ENCODE data around the gene UBE2B.
"Not testable (repeated sequence)": the region's sequence is repeated elsewhere in the genome, so short reads cannot be mapped to it uniquely, and the experiment has no call there.

The UBE2B gene

DNA sequence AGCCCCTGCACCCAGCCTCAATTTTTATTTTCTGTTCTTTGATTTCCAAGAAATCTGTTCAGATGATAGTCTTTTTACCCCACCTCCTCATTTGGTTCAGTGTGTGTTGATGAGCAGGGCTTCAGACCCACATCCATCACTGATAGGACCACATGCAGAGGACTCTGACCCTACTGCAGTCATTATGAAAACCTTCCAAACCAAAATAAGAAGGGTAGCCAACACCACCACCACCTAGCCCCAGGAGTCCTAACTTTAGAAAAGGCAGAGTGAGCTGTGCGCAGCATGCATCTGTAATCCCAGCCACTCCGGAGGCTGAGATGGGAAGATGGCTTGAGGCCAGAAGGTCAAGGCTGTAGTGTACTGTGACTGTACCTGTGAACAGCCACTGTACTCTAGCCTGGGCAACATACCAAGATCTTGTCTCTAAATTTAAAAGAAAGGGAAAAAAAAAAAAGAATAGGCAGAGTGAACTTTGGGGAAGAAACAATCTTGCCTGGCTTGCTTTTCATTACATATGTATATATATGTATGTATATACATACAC, 27.3 kb downstream of the UBE2B start:
- DNase-seq (ENCODE audit: low read depth, low spot score) = no peak

DNA sequence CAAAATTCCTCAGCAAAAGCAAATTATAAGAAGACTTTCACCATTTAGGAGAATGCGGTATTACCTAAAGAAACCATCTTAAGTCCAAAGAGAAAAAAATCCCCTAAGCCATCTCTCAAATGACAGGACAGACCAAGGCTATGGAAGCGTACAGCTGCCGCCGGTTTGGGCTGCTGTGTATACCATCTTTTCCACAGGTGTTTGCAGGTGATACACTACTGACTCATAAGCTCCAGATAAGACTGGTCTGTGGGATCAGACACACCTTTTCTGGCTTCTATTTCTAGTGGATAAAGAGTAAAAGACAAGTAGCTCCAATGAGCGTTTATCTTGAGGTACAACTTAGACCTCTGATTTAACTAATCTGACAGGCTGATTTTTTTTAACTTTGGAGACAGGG, 32.6 kb downstream of the UBE2B start:
- DNase-seq (ENCODE audit: low read depth, low spot score) = no peak

DNA sequence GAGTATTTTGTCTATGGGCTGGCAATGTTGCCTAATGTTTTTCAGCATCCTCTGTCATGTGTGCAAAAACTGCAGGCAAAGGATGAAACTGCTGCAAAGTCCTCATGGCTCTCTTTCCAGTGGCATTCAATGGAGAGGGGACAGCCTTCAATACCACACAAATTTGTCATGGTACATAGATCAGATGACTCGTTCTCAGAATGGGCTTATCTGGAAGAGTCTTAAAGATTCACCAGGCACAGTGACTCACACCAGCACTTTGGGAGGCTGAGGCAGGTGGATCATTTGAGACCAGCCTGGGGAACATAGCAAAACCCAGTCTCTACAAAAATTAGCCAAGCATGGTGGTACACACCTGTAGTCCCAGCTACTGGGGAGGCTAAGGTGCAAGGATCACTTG, 35.0 kb downstream of the UBE2B start:
- DNase-seq (ENCODE audit: low read depth, low spot score) = no peak

DNA sequence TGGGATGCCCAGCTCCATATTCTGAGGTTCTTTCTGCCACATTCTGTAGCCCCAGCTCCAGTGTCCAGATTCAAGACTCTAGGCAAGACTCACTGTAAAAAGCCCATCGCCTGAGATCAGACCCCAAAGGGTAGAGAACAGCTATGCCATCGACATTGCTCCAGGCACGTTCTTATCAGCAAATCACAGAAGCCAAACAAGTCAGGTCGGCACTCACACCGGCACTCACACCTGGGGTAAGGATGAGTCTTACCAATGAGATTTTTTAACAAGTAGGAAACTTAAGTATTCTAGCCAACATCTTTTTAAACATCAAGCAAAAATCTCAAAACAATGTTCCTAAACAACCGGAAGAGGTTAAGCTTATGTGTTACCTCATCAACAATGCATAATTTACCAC, 38.0 kb downstream of the UBE2B start:
- DNase-seq (ENCODE audit: low read depth, low spot score) = no peak

DNA sequence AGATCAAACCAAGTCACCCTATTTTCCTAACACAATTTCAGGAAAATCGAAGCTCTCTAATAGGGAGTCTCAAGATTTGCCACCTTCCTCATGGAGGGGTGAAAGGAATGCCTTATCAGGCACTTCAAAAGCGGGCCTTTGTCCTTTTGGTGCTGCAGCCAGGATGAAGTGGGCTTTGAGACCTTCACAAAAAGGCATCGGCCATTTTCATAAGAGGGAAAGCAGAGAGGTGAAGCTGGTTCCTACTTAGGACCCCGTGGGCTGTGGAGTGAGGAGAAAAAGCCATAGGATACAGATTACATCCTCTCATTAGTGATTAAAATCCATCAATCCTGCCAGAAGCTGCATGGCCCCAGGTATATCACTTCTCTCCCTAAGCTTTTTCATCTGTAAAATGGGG, 39.5 kb downstream of the UBE2B start:
- DNase-seq (ENCODE audit: low read depth, low spot score) = no peak

DNA sequence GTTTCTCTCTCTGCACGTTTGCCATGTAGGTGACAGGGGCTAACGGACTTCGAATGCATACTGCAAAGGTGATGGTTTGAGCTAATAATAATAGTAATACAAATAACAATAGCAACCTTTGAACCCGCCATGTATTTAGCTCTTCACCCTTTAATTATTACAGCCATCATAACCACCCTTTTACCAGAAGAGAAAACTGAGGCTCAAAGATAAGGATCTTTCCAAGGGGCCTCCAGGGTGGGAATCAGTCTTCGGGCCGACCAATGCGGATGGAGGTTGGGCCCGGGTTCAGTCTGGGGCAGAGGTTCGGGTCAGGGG, 39.8 kb downstream of the UBE2B start:
- DNase-seq (ENCODE audit: low read depth, low spot score) = no peak

DNA sequence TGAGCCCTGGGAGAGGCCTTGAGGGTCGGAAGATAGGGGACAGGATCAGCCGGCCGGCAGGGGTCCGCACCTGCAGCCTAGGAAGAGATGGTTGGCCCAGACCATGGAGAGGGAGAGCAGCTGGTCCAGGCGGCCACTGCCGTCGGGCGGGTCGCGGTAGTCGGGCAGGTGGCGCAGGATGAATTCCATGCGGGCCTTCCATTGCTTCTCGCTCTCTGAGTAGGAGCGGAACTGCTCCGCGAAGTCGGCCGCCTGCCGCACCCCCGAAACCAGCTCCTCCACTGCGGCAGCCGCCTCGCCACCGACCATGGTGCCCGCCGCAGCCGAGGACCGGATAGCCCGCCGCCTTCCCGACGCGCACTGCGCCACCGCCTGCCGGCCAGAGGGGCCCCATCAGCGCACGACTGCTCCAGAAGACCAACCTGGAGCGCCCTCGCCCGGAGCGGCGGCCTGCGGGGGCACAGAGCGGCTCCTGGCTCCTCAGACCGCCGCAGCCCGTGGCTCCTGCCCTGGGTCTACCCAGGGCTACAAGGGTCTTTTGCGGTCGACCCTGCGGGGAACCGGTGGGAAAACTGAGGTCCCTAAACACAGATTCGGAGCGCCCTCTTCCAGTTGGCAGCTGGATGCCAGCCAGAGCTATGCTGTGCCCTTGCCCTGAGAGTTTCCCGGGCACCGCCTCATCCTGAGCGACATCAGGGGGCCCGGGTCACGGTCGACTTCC, 40.3 kb downstream of the UBE2B start, which contains the start of gene CDKN2AIPNL:
Gene CDKN2AIPNL (minus strand): TSS at position 336 of the 721 bp plus-strand sequence. CDS start 27 bp downstream, at position 309.
- peak; percentile 96 for DNase-seq (ENCODE audit: low read depth, low spot score)

DNA sequence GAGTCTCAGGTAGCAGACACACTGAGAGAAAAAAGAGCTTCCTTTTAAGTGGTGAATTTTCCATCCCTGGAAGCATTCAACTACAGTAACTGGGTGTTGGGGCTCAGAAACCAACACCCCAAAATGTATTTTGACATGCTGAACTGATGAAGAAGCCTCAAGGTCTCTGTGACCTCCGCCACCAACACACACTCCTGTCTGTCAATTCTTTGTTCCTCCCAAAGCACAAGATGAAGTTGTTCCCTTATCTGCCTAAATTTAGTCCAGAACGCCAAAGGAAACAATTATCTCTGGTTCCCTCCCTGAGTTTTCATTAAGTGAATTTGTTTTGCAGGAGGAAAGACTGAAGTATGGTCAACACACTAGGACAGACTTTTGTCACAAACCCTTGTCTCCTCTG, 41.7 kb downstream of the UBE2B start:
- no peak for DNase-seq (ENCODE audit: low read depth, low spot score)

DNA sequence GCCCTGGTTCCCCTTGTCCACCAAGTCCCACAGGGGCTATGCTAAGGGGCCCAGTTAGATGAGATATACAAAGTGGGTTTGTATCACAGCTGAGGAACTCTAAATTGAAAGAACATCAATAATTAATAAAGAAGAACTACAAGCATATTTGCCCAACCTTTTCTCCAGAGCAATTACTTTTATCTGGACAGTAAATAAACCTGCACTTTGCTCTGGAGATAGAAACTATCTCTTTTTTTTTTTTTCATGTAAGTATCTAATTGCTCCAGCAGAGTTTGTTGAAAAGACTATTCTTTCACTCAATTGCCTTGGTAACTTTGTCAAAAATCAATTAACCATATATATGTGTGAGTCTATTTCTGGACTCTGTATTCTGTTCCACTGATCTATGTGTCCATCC, 46.3 kb downstream of the UBE2B start:
- DNase-seq (ENCODE audit: low read depth, low spot score) = no peak

DNA sequence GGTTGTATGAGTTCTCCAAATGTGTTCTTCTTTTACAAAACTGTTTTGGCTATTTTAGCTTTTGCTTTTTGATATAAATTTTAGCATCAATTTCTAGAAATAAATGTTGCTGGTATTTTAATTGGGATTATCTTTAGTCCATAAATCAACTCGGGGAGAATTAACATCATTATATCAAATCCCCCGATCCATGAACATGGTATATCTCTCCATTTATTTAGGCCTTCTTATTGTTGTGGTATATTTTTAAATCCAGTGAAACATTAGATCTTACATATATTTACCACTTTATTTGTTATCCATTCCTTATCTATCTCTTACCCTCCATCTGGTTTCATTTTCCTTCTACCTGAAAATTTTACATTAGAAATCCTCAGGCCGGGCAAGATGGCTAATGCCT, 47.6 kb downstream of the UBE2B start:
- DNase-seq (ENCODE audit: low read depth, low spot score) = no peak

DNA sequence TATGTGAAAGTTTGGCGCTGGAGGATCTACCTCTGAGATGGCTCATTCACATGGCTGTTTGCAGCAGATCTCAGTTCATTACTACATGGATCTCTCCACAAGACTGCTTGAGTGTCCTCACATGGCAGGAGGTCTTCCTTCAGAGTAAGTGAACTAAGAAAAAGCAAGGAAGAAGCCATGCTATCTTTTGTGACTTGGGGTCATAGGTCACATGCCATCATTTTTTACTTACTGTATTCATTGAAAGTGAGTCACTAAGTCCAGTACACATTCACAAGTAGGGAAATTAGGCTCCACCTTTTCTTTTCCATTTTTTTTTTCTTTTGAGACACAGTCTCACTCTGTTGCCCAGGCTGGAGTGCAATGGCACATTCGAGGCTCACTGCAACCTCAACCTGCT, 49.0 kb downstream of the UBE2B start:
- DNase-seq (ENCODE audit: low read depth, low spot score) = no peak

DNA sequence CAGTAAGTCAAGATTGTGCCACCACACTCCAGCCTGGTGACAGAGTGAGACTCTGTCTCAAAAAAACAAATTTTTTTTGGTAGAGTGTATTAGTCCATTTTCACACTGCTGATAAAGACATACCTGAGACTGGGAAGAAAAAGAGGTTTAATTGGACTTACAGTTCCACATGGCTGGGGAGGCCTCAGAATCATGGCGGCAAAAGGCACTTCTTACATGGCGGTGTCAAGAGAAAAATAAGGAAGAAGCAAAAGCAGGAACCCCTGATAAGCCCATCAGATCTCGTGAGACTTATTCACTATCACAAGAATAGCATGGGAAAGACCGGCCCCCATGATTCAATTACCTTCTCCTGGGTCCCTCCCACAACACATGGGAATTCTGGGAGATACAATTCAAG, 49.7 kb downstream of the UBE2B start:
- DNase-seq (ENCODE audit: low read depth, low spot score) = not testable (repeated sequence)

DNA sequence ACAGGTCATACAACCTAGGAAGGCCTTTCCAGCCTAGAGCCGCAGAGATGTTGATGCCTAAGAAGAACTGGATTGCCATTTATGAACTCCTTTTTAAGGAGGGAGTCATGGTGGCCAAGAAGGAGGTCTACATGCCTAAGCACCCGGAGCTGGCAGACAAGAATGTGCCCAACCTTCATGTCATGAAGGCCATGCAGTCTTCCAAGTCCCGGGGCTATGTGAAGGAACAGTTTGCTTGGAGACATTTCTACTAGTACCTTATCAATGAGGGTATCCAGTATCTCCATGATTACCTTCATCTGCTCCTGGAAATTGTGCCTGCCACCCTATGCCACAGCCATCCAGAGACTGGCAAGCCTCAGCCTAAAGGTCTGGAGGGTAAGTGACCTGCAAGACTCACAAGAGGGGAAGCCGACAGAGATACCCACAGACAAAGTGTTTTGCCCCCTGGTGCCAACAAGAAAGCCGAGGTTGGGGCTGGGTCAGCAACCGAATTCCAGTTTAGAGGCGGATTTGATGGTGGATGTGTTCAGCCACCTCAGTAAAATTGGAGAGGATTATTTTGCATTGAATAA, 51.5 kb downstream of the UBE2B start:
- no peak for DNase-seq (ENCODE audit: low read depth, low spot score)

DNA sequence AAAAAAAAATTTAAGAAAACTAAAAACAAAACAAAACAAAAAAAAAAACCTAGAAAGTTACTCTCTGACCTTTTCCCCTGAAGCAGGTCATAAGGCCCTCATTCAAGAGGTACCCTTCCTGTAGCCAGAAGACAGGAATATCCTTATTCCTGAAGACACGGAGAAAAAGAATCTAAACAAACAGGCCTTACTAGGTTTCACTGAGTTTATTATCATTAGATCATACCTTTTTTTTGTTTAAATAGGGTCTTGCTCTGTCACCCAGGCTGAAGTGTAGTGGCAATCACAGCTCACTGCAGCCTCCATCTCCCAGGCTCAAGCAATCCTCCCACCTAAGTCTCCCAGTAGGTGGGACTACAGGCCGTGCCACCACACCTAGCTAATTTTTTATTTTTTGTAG, 52.0 kb downstream of the UBE2B start:
- DNase-seq (ENCODE audit: low read depth, low spot score) = no peak

DNA sequence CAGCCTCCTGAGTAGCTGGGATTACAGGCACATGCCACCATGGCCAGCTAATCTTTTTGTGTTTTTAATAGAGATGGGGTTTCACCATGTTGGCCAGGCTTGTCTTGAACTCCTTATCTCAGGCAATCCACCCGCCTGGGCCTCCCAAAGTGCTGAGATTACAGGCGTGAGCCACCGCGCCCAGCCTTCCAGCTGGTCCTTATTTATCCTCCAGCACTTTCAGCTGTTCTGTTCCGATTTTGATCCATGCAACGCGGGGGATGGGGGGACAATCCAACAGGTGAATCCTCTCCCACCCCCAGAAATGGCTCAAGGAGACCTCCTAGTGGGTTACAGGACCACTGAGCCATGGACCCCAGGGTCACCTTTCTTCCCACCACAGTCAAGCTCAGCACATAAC, 55.0 kb downstream of the UBE2B start:
- DNase-seq (ENCODE audit: low read depth, low spot score) = no peak

DNA sequence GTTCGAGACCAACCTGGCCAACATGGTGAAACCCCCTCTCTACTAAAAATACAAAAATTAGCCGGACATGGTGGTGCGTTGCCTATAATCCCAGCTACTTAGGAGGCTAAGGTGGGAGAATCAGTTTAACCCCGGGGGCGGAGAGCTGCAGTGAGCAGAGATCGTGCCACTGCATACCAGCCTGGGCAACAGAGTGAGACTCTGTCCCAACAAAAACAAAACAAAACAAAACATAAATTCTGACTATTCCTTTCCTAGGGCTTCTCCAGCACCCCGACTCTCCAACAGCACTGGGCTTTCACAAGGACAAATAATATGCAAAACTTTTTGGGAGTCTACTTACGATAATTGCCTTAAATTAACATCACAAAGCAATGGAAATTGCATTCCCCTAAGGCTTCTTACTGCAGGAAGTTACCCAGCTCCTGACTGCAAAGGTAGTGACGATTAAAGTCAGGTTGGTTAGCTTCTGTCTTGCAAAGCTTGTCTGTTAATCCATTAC, 56.2 kb downstream of the UBE2B start:
- no peak for DNase-seq (ENCODE audit: low read depth, low spot score)

DNA sequence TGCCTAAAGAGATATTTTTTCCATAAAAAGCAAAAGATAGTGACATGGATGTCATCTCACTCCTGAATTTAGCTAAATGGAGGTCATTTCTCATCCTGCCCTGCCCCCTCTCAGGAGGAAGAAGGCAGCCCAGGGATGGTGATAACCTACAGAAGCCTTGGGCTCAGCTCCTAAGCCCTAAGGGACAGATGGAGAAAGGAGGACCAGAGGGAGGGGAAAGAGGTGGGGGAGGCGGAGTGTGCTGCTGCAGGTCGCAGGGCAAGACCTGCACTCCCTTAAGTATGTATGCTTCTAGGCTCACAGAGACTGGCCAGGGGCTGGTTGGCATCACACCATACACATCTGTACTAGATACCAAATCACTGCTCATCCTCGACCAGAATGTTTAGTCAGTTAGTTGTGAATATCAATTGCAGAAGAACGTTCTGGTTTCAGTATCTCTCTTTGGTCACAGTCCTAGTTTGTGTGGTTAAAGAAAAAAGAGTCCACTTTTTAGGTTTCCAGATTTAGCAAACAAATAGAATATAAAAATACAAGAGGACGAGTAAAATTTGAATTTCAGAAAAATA, 58.7 kb downstream of the UBE2B start:
- no peak for DNase-seq (ENCODE audit: low read depth, low spot score)

DNA sequence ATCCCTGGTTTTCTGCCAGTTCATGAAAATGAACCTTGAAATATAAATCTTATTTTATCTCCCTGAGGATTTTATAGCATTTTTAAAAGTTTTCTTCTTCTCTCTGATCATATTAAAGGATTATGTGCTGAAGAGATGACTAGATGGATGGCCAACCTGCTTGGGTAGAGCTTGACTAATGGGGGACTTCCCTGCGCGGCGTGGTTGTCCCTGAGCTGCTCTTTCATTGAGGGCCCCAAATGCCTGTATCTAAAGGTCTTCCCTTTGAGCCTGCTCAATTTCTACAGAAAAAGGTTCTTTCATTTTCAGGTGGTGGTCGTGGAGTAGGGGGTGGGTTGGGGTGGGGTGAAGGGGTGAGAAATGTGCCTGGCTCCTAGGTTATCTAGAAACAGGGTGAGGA, 60.8 kb downstream of the UBE2B start:
- no peak for DNase-seq (ENCODE audit: low read depth, low spot score)

DNA sequence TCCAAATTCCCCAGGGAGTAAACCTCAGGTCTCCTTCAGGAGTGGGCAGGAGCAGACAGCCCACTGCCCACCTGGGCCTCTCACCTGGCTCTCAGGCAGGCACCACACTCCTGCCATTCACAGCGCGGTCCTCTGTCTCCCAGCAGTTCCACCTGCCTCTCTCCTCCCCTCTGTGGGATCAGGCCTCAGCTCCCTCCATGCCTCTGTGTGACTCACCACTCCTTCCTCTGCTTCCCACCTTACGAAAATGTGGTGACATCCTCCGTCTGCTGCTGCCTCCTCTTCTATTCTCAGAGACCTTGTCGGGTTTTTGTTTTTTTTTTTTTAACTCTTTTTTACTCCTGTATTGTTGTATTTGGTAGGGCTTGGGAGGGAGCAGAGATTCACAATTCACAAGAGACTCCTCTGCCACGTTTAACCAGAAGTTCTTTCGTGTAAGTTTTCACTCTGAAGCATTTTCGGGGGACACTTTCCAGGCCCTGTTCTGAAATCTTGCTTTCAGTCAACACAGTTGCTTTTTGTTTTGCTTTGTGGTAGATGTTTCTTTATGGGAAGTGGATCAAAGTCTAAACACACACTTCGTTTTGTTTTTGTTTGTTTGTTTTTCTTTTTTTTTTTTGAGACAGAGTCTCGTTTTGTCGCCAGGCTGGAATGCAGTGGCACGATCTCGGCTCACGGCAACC, 61.4 kb downstream of the UBE2B start:
- DNase-seq (ENCODE audit: low read depth, low spot score) = peak; percentile 36

DNA sequence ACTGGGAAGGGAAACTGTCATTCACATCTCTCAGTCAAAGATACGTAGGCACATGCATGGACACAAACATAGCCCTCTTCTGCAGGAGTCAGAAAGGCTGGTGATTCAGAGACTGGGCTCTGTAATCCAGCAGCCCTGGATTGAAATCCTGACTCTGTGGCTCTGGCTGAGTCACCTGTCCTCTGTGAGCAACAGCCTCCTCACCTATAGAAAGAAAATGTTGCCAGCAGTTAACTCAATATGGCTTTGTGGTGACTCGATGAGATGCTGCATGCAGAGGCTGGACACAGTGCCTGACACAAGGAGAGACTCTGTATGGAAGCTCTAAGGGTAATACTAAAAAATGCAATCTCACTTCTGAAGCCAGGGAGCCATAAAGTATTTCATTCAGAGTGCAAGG, 64.2 kb downstream of the UBE2B start:
- DNase-seq (ENCODE audit: low read depth, low spot score) = peak; percentile 65

DNA sequence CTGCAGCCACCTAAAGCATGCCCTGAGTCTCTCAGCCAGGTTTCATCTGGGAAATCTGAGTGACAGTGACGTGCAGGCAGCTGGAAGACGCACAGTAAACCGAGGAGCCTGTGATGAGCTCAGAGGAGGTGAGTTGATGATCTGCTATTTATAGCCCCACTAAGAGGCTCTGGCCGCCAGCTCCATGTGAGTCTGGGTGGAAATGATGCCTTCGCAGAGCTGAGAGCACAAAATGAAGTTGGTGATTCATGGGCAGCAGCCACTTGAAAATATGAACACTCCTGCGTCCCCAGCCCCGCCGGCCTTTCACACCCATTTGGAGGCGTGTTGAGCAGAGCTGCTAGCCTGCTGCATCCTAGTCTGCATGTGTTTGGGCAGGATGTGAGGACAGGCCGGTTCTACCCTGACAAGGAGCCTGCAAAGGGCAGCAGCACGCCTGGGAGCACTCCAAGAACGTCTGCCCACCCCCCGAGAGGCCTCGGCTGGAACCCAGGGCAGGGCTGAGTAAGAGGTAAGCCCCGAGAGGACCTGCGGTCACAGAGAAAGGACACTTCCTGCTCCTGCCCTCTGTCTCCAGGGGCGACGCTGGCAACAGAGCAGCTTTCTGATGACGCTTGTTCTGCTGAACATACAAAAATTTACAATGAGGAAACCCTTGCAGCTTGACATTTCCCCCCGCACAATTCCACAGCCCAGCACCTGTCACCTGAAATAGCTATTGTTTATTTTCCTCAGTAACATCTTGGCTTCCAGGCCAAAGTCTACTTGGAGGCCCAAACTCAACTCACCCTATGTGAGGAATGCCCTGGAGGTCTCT, 65.4 kb downstream of the UBE2B start:
- DNase-seq (ENCODE audit: low read depth, low spot score) = peak; percentile 89

Data from astrocyte of the hippocampus (primary cell).